Stimulated activated CD8-positive, alpha-beta memory T cell treated with anti-CD3 and anti-CD28 coated beads, Interleukin-2, amount 100 ng/mL, for 48 hours (primary cell): ENCODE measurements around the gene SNX15.
"Not testable (repeated sequence)": the region's sequence is repeated elsewhere in the genome, so short reads cannot be mapped to it uniquely, and the experiment has no call there.

ENCODE experiments used
- DNase-seq, 2 donors: peaks; one replicate each; pipeline ENCODE4 v3.0.0-alpha.2; 2020; ENCODE audit warnings: low read depth in 2 of 2

The SNX15 gene, protein sequence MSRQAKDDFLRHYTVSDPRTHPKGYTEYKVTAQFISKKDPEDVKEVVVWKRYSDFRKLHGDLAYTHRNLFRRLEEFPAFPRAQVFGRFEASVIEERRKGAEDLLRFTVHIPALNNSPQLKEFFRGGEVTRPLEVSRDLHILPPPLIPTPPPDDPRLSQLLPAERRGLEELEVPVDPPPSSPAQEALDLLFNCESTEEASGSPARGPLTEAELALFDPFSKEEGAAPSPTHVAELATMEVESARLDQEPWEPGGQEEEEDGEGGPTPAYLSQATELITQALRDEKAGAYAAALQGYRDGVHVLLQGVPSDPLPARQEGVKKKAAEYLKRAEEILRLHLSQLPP

DNA sequence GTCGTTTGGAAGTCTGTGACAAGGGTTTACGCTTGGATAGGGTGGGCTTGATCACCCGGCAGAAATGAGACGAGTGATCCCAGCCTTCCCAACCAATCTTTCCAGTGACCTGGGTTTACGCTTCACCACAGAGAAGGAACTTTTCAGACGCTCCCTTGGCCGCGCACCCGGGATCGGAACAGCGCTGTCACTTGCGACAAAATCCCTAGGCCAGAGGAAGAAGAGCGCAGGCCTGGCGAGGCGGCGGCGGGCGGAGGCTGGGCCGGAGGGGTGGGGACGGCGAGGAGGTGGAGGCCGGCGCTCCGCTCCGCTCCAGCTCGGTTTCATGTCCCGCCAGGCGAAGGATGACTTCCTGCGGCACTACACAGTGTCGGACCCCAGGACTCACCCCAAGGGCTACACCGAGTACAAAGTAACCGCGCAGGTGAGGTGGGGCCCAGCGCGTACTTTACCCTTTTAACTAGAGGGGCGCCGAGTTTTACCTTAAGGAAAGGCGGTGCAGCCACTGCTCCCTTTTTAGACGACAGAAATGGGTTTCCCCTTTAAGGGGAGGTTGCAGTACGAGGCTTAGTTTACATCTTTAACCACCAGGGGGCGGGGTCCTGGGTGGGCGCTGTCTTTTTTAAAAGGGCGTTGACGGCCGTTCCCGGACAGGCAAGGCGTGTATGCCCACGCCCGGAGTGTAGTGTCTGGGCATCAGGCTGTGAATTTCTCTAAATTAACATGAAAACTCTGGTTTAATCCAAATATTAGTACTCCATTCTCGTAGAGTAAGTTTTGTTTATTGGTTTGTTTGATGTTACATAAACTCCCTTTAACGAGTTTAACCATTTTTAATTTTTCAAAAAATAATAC is at the start of gene SNX15:
SNX15 (plus strand) TSS at position 227 of the 855 bp plus-strand sequence; CDS start at position 326, 99 bp downstream.
- peak; percentile 77 to 86 for DNase-seq

DNA sequence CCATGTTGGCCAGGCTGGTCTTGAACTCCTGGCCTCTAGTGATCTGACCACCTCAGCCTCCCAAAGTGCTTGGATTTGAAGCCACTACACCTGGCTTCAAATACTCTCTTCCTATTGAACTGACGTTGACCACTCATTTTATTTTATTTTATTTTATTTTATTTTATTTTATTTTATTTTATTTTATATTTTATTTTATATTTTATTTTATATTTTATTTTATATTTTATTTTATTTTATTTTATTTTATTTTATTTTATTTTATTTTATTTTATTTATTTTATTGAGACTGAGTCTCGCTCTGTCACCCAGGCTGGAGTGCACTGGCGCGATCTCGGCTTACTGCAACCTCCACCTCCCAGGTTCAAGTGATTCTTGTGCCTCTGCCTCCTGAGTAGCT is 43.9 kb upstream of the SNX15 start:
- not testable (repeated sequence) for DNase-seq

- DNase-seq = no peak
These were observed 39.0 kb upstream of the SNX15 start for GRCh38 chr11:64987998-64988854.

GRCh38 chr11:64989416-64989815 is 37.8 kb upstream of the SNX15 start:
- DNase-seq = no peak

- no peak for DNase-seq
These were observed 36.9 kb upstream of the SNX15 start for GRCh38 chr11:64990222-64990923.

- DNase-seq = no peak
These were observed 32.9 kb upstream of the SNX15 start for GRCh38 chr11:64994318-64994717.

- DNase-seq = no peak
These were observed 30.9 kb upstream of the SNX15 start for GRCh38 chr11:64996327-64996709.

GRCh38 chr11:64996710-64997380 is 30.4 kb upstream of the SNX15 start, which contains the start of gene BATF2:
BATF2 (minus strand) TSS chr11:64996971; CDS start chr11:64996914, 57 bp downstream.
- DNase-seq = no peak

GRCh38 chr11:64998141-64998540 is 29.1 kb upstream of the SNX15 start:
- DNase-seq = no peak

GRCh38 chr11:64998690-64999431 is 28.4 kb upstream of the SNX15 start:
- DNase-seq = no peak

DNA sequence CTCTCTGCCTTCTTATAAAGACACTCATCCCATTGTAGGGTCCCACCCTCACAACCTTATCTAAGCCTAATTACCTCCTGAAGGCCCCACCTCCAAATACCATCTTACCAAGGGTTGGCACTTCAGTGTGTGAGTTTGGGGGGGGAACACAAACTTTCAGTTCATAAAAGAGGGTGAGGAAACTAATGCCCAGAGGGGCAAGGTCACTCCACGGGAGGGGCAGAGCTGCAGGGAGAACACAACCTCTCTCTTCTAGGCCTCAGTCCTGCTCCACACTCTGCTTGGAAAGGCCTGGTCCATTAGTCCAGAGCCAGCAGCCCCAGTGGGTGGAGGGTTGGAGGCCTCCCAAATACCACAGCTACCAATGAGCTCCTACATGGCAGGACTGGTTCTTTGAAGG is 27.8 kb upstream of the SNX15 start:
- no peak for DNase-seq

DNA sequence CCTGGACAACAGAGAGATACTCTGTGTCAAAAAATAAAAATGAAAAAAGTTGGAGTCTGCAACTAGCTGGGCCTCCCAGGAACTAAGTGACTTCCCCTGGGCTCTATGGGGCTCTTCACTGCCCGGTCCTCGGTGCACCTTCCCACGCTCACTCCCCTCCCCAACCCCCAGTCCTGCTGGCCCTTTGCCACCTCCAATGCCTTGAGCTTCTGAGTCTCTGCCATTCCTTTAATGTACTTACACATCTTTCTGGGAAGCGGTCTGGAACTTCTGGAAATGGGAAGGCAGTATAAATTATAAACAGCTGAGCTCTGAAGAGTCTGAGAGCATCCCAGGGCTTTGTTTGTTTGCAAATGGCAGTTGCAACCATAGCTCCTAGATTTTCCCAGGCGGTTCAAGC is 24.5 kb upstream of the SNX15 start:
- DNase-seq = no peak

- DNase-seq = no peak
These were observed 24.0 kb upstream of the SNX15 start for GRCh38 chr11:65003282-65003681.

GRCh38 chr11:65003968-65004367 is 23.3 kb upstream of the SNX15 start:
- DNase-seq = not testable (repeated sequence)

DNA sequence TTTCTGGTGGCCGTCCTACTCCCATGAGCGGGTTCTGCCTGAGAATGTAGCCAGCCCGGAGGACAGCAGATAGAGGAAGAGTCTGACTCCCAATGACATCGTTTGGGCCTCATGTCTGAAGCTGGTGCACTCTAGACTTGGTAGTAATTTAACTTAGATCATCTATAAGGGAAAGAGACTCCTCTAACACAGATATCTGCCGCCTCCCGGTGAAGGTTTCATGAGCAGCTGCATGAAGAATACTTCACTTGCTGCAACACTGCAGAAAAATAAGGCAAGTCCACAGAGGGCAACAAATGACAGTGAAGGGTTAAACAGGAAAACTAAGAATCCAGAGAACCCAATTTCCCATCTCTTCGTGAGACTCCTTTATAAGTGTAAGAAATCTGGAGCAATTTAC is 19.2 kb upstream of the SNX15 start:
- DNase-seq = no peak

- no peak for DNase-seq
These were observed 18.4 kb upstream of the SNX15 start for GRCh38 chr11:65008873-65009272.

- DNase-seq = peak; percentile 85
These were observed 13.9 kb upstream of the SNX15 start for GRCh38 chr11:65013130-65013887.

GRCh38 chr11:65013888-65014725 is 13.1 kb upstream of the SNX15 start, which contains the start of gene ARL2:
ARL2 (plus strand) TSS chr11:65014160; CDS start chr11:65014208, 48 bp downstream.
- peak; percentile 83 to 84 for DNase-seq
